Heart left ventricle (tissue), 16 donors: ENCODE measurements around the gene DZIP1. TPM values are rescaled to one million over a fixed set of nuclear protein-coding genes. Genes with fewer than 3 reads are reported as not detected.

Source experiments
- ATAC-seq, 4 donors: fragments of 200-7000 bp; cut with Tn5 transposase; one replicate each; pipeline ENCODE4 v1.9.1; 2020 to 2022; ENCODE audit warnings: moderate library complexity in 4 of 4, mild to moderate bottlenecking in 3 of 4, moderate number of reproducible peaks in 1 of 4
- DNase-seq, 5 donors: peaks; one replicate each; pipeline ENCODE4 v3.0.0-alpha.2; 2020
- H3K27ac ChIP-seq, 12 donors: fragments of 200-600 bp; sonication (generic) in 4 of 12; one replicate each; pipeline versions ENCODE4 v1.5.0 to v1.8.0; 2016 to 2022; ENCODE audit warnings: mild to moderate bottlenecking in 2 of 12
- H3K27me3 ChIP-seq, 9 donors: fragments of 200-600 bp; sonication (generic) in 2 of 9; one replicate each; pipeline versions ENCODE4 v1.5.1 to v1.8.0; 2016 to 2022; ENCODE audit warnings: mild to moderate bottlenecking in 3 of 9
- H3K36me3 ChIP-seq, 9 donors: fragments of 200-600 bp; sonication (generic) in 2 of 9; one replicate each; pipeline versions ENCODE4 v1.5.0 to v1.8.0; 2018 to 2022; ENCODE audit warnings: mild to moderate bottlenecking in 2 of 9
- H3K4me1 ChIP-seq, 12 donors: fragments of 200-600 bp; sonication (generic) in 4 of 12; one replicate each; pipeline versions ENCODE4 v1.5.0 to v1.8.0; 2016 to 2022; ENCODE audit warnings: mild to moderate bottlenecking in 3 of 12
- H3K4me3 ChIP-seq, 12 donors: fragments of 200-600 bp; sonication (generic) in 4 of 12; one replicate each; pipeline versions ENCODE4 v1.5.0 to v1.8.0; 2017 to 2022; ENCODE audit warnings: mild to moderate bottlenecking in 9 of 12, moderate library complexity in 4 of 12
- H3K9me3 ChIP-seq, 12 donors: fragments of 200-600 bp; sonication (generic) in 4 of 12; one replicate each; pipeline versions ENCODE4 v1.5.0 to v1.8.0; 2016 to 2022; ENCODE audit warnings: mild to moderate bottlenecking in 1 of 12
- POLR2A ChIP-seq, 2 donors: fragments of 450-650 bp; IDR thresholded peaks; one replicate each; pipeline ENCODE4 v1.6.1; 2017; ENCODE audit warnings: antibody characterized with exemption in 2 of 2, mild to moderate bottlenecking in 2 of 2, moderate library complexity in 2 of 2
- WGBS, 4 donors: extraction: QIAGEN DNeasy Blood & Tissue Kit in 2 of 4; methylation state at CpG; one replicate each; pipeline versions ENCODE4 v1.1.5 to v1.1.7; 2013 to 2018; 5-methylcytosine and 5-hydroxymethylcytosine counted together
- intact Hi-C, 10 donors: fragments of 100-400 bp; cut with DNase I; formaldehyde crosslinking; loops; one replicate each; pipeline versions ENCODE4 v1.11.1 to v1.14.2; 2022
- polyA plus RNA-seq, 2 donors: library from polyadenylated mRNA; stranded (reverse); fragments of 200-250 nt; gene quantifications; one replicate each; pipeline ENCODE4 v1.2.3, GENCODE V29; 2013
- total RNA-seq, 9 donors: library from RNA; depleted of rRNA in 2 of 9; stranded (reverse); fragments of >200 nt in 2 of 9; fragmentation: NEBNext Ultra II Directional in 3 of 9; extraction: Animal tissue kit (Norgen Biotek cat#: 25700) in 3 of 9; gene quantifications; one replicate each; pipeline versions ENCODE4 v1.1.0 to v1.2.4, GENCODE V29; 2016 to 2023
- TF ChIP-seq, protein P1 (sequence below), 12 donors: fragments of 200-600 bp; sonication (generic) in 4 of 12; IDR thresholded peaks; one replicate each; pipeline versions ENCODE4 v1.5.0 to v1.8.0; 2018 to 2022; ENCODE audit warnings: antibody characterized with exemption in 12 of 12, mild to moderate bottlenecking in 5 of 12
- donor health status: ischemic (EF 13 %, LVEDD 7.1; RV severe dilation, severe dysfunction).
- donor health status: healthy with polysubstance abuse.
- donor health status: DM: no; HTN: yes; CAD: no.
- donor health status: DM: no; HTN: no; CAD: no.
- donor health status: ischemic (EF 25% LVEDD 6.9; RV normal size, moderate dysfunction).
- donor health status: ischemic (EF 25% LVEDD 5.7; RV mildly dilated, moderate dysfunction).
- donor health status: healthy.
- donor health status: DM: yes; HTN: yes; CAD: no.
- donor health status: ischemic (EF 35%, LVEDD 5.7; RV mildly dilated, moderate dysfunction).
- donor health status: nonischemic (EF 11% LVEDD 7.7; RV severe dilation, severe dysfunction).
- donor health status: DM: yes; HTN: yes; CAD: no.
- donor health status: PGD.
- donor health status: ischemic (EF 29% LVEDD 5.4; RV normal size, mild dysfunction).
- donor health status: nonischemic (EF 23%, LVEDD 6.1; RV moderate dilation, normal function).

DZIP1 gene
- total and polyA plus RNA-seq, 11 donors, result 1.9 to 6.9 (median 4.2) TPM

DNA sequence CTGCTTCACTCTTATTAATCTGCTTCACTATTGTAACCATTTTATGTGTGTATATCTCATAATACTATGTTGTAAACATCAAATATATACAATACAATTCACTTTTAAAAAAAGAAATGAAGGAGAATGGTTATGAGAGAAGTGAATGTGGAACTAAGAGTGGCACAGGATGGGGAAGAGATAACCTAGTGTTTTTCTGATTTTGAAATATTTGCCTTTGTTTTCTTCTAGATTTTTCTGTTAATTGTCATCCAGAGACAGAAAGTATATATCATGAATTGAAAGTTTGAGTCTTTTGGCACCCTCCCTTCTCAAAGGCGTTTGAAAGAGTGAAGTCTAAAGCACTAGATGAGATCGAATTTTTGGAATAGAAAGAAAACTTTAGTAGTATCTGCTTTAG, 35.2 kb upstream of the DZIP1 start:
- TF ChIP-seq, protein P1, sequence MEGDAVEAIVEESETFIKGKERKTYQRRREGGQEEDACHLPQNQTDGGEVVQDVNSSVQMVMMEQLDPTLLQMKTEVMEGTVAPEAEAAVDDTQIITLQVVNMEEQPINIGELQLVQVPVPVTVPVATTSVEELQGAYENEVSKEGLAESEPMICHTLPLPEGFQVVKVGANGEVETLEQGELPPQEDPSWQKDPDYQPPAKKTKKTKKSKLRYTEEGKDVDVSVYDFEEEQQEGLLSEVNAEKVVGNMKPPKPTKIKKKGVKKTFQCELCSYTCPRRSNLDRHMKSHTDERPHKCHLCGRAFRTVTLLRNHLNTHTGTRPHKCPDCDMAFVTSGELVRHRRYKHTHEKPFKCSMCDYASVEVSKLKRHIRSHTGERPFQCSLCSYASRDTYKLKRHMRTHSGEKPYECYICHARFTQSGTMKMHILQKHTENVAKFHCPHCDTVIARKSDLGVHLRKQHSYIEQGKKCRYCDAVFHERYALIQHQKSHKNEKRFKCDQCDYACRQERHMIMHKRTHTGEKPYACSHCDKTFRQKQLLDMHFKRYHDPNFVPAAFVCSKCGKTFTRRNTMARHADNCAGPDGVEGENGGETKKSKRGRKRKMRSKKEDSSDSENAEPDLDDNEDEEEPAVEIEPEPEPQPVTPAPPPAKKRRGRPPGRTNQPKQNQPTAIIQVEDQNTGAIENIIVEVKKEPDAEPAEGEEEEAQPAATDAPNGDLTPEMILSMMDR (IDR thresholded peaks at IDR 0.05), result no peak
- TF ChIP-seq POLR2A (IDR thresholded peaks at IDR 0.05), result no peak
- no peak for DNase-seq
- no peak overlapping the region for H3K4me3 ChIP-seq
- H3K36me3 ChIP-seq, result no peaks in the 10 kb centered on the region
- H3K27me3 ChIP-seq, result no peaks in the 10 kb centered on the region
- WGBS, 4 donors, result 26 to 38% (median 30%) methylated on average over 2 of the region's 2 CpGs
- intact Hi-C loops, result loop anchor here in 2 of 10 donors (10.0 kb wide), 2 partner anchors 85 to 495 kb away; no protein-coding TSS in a partner anchor
- H3K9me3 ChIP-seq, result no peaks in the 10 kb centered on the region
- H3K4me1 ChIP-seq, result peaks cover 5 to 70% (median 39%) of the 10 kb centered on the region in 12 donors
- H3K27ac ChIP-seq, result peak overlapping the region in 1 of 12 donors; percentile 11
- no peak for ATAC-seq

DNA sequence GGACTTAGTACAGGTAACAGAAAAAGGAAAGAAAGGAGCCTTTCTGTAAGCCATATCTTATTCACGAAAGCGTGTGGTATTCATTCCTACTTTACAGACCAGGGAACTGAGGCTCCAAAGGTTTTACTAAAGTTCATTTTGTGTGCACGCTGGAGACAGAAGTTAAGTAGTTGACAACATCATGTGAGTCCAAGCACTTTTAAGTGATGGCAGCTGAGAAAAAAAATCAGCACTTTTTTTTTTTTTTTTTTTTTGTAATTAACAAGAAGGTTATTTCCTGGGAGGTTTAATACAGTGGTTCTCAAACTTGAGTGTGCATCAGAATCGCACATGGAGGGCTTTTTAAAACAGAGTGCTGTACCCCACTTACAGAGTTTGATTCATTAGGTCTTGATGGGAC, 34.5 kb upstream of the DZIP1 start:
- no peak for TF ChIP-seq POLR2A (IDR thresholded peaks at IDR 0.05)
- TF ChIP-seq, protein P1 (IDR thresholded peaks at IDR 0.05), result no peak
- peak overlapping the region in 7 of 12 donors; percentile 79 to 94 (median 90) for H3K4me3 ChIP-seq
- intact Hi-C loops, result loop anchor here in 1 of 10 donors (10.0 kb wide), 1 partner anchor 86 kb away; no protein-coding TSS in a partner anchor
- peaks cover 0 to 4% (median 0%) of the 10 kb centered on the region in 9 donors for H3K36me3 ChIP-seq
- H3K27me3 ChIP-seq, result no peaks in the 10 kb centered on the region
- H3K9me3 ChIP-seq, result peaks cover 0 to 2% (median 0%) of the 10 kb centered on the region in 12 donors
- ATAC-seq (no peak), DNase-seq (no peak)
- WGBS, 4 donors, result 59 to 72% (median 65%) methylated on average over 4 of the region's 4 CpGs
- H3K4me1 ChIP-seq, result peaks cover 0 to 67% (median 36%) of the 10 kb centered on the region in 12 donors
- peak overlapping the region in 2 of 12 donors; percentile 97 to 98 for H3K27ac ChIP-seq

DNA sequence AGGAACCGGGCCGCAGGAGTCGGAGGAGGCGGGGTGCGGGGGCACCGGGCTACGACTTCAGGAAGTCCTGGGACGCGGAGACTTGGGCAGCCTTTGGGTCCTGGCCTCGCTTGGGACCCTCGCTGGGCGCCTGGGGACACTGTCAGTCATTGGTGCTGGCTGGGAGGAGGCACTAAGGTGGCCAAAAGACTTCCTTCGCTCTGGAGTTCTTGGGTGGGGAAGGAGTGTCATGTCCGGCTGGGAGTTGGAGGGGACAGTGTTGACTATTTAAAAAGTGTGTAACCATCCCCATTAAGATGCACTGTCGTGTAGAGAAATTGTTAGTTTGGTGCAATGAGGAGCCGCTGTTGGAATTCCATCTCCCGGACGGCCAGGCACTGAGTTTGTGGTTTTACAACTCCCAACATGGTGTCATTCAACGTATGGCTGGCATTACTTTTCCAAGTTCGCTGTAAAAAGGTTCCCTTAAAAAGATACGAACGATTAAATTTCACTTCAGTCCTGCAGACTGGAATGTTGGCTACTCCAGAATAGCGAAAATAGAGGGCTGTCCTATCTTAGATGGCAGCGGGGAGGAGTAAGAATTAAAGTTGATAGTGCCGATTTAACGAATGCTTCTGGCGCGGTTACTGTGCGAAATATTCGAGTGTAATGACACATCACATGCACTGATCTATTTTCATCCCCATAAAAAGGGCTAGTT, 33.2 kb upstream of the DZIP1 start:
- peaks cover 0 to 12% (median 0%) of the 10 kb centered on the region in 12 donors for H3K9me3 ChIP-seq
- ATAC-seq, result no peak
- no peaks in the 10 kb centered on the region for H3K27me3 ChIP-seq
- WGBS, 4 donors, result 0 to 1% (median 0%) methylated on average over 23 to 30 of the region's 30 CpGs
- peaks cover 0 to 60% (median 36%) of the 10 kb centered on the region in 12 donors for H3K4me1 ChIP-seq
- intact Hi-C loops, result loop anchor here in 1 of 10 donors (10.0 kb wide), 1 partner anchor 87 kb away; no protein-coding TSS in a partner anchor
- peak overlapping the region; percentile 89 to 98 (median 95) for H3K27ac ChIP-seq
- H3K36me3 ChIP-seq, result peaks cover 0 to 5% (median 0%) of the 10 kb centered on the region in 9 donors
- TF ChIP-seq, protein P1 (IDR thresholded peaks at IDR 0.05), result no peak
- no peak for TF ChIP-seq POLR2A (IDR thresholded peaks at IDR 0.05)
- H3K4me3 ChIP-seq, result peak overlapping the region; percentile 79 to 98 (median 89)
- DNase-seq, result no peak
